Measurements from ENCODE around the gene TEX101.
"Not testable (repeated sequence)": the region's sequence is repeated elsewhere in the genome, so short reads cannot be mapped to it uniquely, and the experiment has no call there.

Gene TEX101, protein sequence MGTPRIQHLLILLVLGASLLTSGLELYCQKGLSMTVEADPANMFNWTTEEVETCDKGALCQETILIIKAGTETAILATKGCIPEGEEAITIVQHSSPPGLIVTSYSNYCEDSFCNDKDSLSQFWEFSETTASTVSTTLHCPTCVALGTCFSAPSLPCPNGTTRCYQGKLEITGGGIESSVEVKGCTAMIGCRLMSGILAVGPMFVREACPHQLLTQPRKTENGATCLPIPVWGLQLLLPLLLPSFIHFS

GRCh38 chr19:43414554-43414953, at the start of gene TEX101:
TEX101 (plus strand) TSS chr19:43414890; CDS start chr19:43415920, 1,030 bp downstream.
- no peak for DNase-seq
- intact Hi-C loops (cut with DNase I): no loop called here

GRCh38 chr19:43365677-43366076, 49.0 kb upstream of the TEX101 start:
- intact Hi-C loops (cut with DNase I): not testable (repeated sequence)
- peak in 1 of 10 donors; percentile 19 for DNase-seq

DNA sequence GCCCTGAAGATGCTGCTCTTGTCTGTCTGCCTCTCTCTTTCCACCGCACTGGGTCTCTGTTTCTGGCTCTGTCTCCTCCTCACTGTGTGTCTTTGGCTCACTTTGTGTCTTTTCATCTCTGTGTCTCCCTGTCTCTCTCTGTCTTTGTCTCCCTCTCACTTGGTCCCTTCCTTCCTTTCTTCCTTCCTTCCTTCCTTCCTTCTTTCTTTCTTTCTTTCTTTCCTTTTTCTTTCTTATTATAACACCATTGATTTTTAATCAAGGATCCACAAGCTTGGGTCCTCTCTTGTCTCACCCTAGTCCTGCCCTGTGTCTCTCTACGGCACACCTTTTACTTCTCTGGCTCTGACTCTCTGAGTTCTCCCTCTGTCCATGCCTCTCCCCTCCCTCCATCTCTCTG, 46.9 kb upstream of the TEX101 start:
- intact Hi-C loops (cut with DNase I): no loop called here

GRCh38 chr19:43368897-43369296, 45.8 kb upstream of the TEX101 start:
- intact Hi-C loops (cut with DNase I); DNase-seq: not testable (repeated sequence)

More for the DNA sequence above, 46.9 kb upstream of the TEX101 start:
- no peak for DNase-seq

- intact Hi-C loops (cut with DNase I): no loop called here
- peak in 1 of 10 donors; percentile 21 for DNase-seq
Observed at GRCh38 chr19:43371909-43372308, 42.8 kb upstream of the TEX101 start.

GRCh38 chr19:43372462-43372861, 42.2 kb upstream of the TEX101 start:
- intact Hi-C loops (cut with DNase I): no loop called here
- peak in 1 of 10 donors; percentile 21 for DNase-seq

DNA sequence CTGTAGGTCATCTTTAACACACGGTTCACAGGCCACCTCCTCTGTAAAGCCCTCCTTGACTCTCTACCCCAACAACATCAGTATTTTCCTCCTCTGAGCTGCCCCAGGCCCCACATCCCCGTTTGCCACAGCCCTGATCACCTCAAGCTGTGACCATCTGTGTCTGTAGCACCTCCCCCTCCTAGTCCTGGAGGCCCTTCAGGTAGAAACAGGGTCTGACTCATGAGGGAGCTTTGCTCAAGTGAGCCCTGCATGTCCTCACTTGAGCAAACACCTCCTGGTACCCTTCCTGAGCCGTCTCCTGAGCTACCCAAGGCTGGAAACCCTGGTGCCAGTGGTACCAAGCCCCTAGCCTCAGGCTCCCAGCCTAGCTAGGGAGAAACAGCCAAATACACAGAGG, 37.1 kb upstream of the TEX101 start:
- intact Hi-C loops (cut with DNase I); DNase-seq: not testable (repeated sequence)

GRCh38 chr19:43380008-43380407, 34.7 kb upstream of the TEX101 start:
- DNase-seq: peak in 1 of 10 donors; percentile 43
- intact Hi-C loops (cut with DNase I): no loop called here

- DNase-seq: no peak
- intact Hi-C loops (cut with DNase I): no loop called here
Observed at GRCh38 chr19:43380771-43381386, 33.8 kb upstream of the TEX101 start.

- DNase-seq; intact Hi-C loops (cut with DNase I): not testable (repeated sequence)
Observed at GRCh38 chr19:43382586-43383216, 32.0 kb upstream of the TEX101 start.

DNA sequence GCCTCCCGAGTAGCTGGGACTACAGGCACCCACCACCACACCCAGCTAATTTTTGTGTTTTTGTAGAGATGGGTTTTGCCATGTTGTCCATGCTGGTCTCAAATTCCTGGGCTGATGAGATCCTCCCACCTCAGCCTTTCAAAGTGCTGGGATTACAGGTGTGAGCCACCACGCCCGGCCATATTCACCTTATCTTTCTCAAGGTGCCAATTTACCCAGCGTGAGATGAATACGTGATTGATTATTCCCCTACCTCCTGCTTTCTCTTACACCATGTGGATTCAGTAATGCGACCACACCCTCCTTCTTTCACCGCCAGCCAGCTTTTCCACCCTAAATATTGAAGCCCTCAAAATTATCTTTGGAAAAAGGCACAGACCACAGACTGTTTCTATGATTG, 31.4 kb upstream of the TEX101 start:
- DNase-seq; intact Hi-C loops (cut with DNase I): not testable (repeated sequence)

DNA sequence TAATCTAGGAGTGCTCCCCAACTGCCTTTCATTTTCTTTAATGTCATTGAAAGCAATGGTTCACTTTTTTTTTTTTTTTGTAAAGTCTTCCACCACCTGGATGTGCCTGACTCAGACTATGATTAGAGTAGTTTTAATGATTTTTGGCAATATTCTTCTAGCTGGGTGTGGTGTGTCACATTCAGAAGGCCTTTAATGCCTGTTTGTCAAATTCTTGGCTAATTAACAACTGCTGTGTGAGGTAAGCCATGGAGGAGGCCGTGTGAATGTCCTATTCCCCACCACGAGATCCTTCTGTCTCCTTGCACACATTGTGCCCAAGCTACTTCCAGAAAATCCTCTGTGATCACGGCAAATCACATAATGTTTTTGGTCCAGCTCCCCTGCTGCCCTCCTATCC, 30.9 kb upstream of the TEX101 start:
- DNase-seq; intact Hi-C loops (cut with DNase I): not testable (repeated sequence)

DNA sequence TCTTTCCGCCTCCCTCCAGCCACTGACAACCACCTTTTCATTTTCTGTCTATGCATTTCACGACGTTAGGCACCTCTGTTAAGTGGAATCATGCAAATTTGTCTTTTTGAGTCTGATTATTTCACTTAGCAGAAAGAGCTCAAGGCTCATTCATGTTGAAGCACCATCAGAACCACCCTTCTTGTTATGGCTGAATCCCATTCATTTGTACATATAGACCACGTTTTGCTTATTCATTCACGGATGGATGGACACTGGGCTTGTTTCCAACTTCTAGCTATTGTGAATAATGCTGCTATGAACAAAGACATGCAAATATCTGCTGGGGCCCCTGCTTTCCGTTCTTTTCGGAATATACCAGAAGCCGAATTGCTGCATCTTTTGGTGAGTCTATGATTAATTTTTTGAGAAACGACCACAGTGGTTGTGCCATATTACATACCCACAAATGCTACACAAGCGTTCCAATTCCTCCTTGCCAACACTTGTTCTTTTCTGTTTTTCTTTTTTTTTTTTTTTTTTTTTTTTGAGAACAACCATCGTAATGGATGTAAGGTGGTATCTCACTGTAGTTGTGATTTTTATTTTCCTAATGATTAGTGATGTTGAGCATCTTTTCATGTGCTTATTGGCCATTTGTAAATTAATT, 23.7 kb upstream of the TEX101 start:
- DNase-seq; intact Hi-C loops (cut with DNase I): not testable (repeated sequence)

DNA sequence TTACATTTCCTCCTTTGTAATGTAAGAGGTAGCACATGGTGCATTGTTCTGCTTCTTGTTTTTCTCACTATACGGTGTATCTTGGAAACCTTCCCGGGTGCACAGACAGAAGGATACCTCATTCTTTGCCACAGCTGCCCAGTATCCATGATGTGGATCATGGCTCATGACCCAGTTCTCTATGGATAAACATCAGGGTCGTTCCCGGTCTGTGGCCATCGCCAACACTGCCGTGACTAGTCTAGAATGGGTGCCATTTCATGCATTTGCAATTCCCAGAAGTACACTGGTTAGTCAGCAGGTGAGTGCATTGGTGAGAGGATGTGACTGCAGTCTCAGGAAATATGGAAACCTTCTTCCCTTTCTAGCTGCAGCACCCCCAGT, 23.1 kb upstream of the TEX101 start:
- DNase-seq; intact Hi-C loops (cut with DNase I): not testable (repeated sequence)

GRCh38 chr19:43393501-43393900, 21.2 kb upstream of the TEX101 start:
- intact Hi-C loops (cut with DNase I): not testable (repeated sequence)

DNA sequence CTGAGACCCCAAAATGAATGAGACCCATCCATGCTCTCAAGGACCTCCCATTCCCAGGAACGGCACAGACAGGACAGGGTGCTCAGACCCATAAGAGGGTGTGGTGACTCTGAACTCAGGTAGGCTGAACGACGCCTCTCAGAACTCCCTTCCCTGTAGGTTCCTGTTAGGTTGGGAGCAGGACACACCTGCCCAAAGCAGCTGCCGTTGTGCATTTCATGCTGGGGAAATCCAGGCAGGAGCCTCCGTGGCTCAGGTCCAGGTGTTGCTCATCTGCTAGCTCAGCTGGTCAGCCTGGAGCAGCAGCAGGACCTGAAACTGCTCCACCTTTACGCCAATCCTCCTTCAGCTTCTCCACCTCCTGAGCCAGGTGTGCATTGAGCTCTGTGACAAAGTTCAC, 19.1 kb upstream of the TEX101 start:
- peak in 1 of 10 donors; percentile 58 for DNase-seq
- intact Hi-C loops (cut with DNase I): no loop called here

More at GRCh38 chr19:43393501-43393900, 21.2 kb upstream of the TEX101 start:
- DNase-seq: not testable (repeated sequence)

DNA sequence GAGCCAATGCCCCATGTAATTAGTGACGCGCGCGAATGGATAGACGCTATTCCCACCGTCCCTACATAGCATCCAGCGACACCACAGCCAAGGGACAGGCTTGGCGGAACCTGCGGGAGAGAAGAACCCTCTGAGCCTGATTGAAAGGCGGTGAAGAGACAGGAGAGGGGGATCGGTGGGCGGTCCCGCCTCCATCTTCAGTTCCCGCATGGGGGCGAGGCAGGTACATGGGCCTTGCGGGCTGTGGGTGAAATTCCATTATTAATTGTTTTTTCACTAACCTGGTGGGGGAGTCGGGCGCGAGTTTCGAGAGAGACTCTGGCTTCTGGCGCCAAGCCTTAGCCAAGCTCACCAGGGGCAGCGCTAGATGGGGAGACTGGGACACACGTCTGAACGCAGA, 8.4 kb upstream of the TEX101 start:
- DNase-seq: peak in 1 of 10 donors; percentile 54
- intact Hi-C loops (cut with DNase I): no loop called here

GRCh38 chr19:43407416-43408005, 7.2 kb upstream of the TEX101 start:
- intact Hi-C loops (cut with DNase I): no loop called here
- peak in 2 of 10 donors; percentile 49 to 83 for DNase-seq

DNA sequence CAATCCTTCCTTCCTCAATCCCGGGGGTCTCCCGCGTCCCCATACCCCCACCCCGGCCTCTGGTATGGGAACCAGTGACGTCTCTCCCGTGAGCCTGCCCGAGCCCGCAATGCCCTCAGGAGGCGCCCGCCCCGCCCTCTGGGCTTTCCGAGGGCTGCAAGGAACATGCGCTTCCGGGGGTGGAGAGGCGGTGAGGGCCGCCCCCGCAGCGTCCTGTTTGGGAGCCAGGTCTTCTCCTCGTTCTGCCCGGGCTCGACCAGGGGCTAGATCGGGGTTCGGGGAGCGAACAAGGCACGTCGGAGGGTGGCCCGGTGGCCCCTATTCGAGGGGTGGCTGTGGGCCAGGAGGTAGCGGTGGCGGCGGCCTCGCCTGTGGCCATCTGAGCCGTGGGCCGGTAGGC, 6.6 kb upstream of the TEX101 start:
- intact Hi-C loops (cut with DNase I): no loop called here

DNA sequence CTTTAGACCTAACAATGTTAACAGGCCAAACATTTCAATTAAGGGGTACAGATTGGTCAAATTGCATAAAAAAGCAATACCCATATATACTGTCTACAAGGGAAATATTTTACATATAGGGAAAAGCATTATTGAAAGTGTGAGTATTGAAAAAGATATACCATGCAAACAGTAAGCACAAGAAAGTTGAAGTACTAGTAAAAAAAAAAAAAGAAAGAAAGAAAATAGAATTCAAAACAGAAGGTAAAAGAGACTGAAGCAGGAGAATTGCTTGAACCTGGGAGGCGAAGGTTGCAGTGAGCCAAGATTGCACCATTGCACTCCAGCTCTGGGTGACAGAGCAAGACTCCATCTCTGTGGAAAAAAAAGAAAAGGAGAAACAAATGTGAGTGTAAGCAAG, 5.3 kb upstream of the TEX101 start:
- no peak for DNase-seq
- intact Hi-C loops (cut with DNase I): no loop called here

More for the DNA sequence above, 6.6 kb upstream of the TEX101 start:
- DNase-seq: peak in 2 of 10 donors; percentile 70 to 75

GRCh38 chr19:43412441-43412840, 2.2 kb upstream of the TEX101 start:
- intact Hi-C loops (cut with DNase I): no loop called here
- DNase-seq: no peak

Measured in posterior cingulate gyrus (tissue), 11 donors.